GM12878 (cell line): Measurements from ENCODE around the gene PAEP. TPM values are rescaled to one million over a fixed set of nuclear protein-coding genes. Genes with fewer than 3 reads are reported as not detected.

Experiments used
- ATAC-seq: fragments of 200-7000 bp; cut with Tn5 transposase; 3 replicates; pipeline ENCODE4 v1.9.1; 2020; ENCODE audit warnings: mild to moderate bottlenecking, moderate library complexity
- BruUV-seq: library from RNA; stranded (reverse); fragments of 400-500 nt; replicated peaks from 2 replicates; lab custom pipeline; 2021; lab: Mats Ljungman, UMichigan
- CTCF ChIA-PET: fragments of 300-600 bp; sonication (Branson Sonifier 250); formaldehyde crosslinking; extraction: SDS; loops from one replicate; lab custom pipeline; 2021; ENCODE audit warnings: inconsistent platforms; lab: Yijun Ruan, JAX
- POLR2A ChIA-PET: fragments of 350-600 bp; formaldehyde crosslinking; extraction: SDS; loops from one replicate; lab custom pipeline; 2021; ENCODE audit warnings: inconsistent platforms; lab: Charles Lee
- RAD21 ChIA-PET: fragments of 300-600 bp; sonication (Branson Sonifier 250); formaldehyde crosslinking; loops from one replicate; lab custom pipeline; 2023; ENCODE audit warnings: antibody characterized with exemption; ENCODE audit not compliant: unreplicated experiment; lab: Charles Lee
- SMC1A ChIA-PET: fragments of 300-600 bp; sonication (Branson Sonifier 250); formaldehyde crosslinking; loops from one replicate; lab custom pipeline; 2023; ENCODE audit not compliant: unreplicated experiment, uncharacterized antibody; lab: Charles Lee
- DNase-seq: peaks from one replicate; pipeline ENCODE4 v3.0.0-alpha.2; 2011; ENCODE audit warnings: low read depth, low spot score
- FAIRE-seq: peaks from 3 replicates; lab custom pipeline; 2011; peaks lifted over from hg19 to GRCh38; lab: Jason Lieb, UNC
- H2AFZ ChIP-seq: 2 replicates; pipeline ENCODE4 v1.6.0; 2011; ENCODE audit warnings: low read depth, low read length, control low read depth; ENCODE audit not compliant: control insufficient read depth
- H3K27ac ChIP-seq: 2 replicates; pipeline ENCODE4 v1.5.1; 2011; ENCODE audit warnings: control low read depth; ENCODE audit not compliant: control insufficient read depth, insufficient read depth
- H3K27me3 ChIP-seq, 2 experiments: replicated peaks in 1 of 2; 2 replicates each; pipeline versions ENCODE4 v1.6.0 to v1.6.1; 2011; ENCODE audit warnings: low read length in 1 of 2; ENCODE audit not compliant: control insufficient read depth in 2 of 2, insufficient read depth in 2 of 2
- H3K36me3 ChIP-seq, 2 experiments: 2 replicates each; pipeline ENCODE4 v1.5.1; 2011; ENCODE audit warnings: low read length in 1 of 2; ENCODE audit not compliant: control insufficient read depth in 2 of 2, insufficient read depth in 2 of 2
- H3K4me1 ChIP-seq: 2 replicates; pipeline ENCODE4 v1.6.1; 2011; ENCODE audit warnings: mild to moderate bottlenecking, low read length, moderate library complexity, mixed read lengths; ENCODE audit not compliant: control insufficient read depth, insufficient read depth
- H3K4me2 ChIP-seq: 2 replicates; pipeline ENCODE4 v1.6.0; 2011; ENCODE audit warnings: control low read depth; ENCODE audit not compliant: control insufficient read depth, insufficient read depth
- H3K4me3 ChIP-seq: fragments of 200-600 bp; sonication (generic); 2 replicates; pipeline ENCODE4 v1.5.1; 2016
- H3K79me2 ChIP-seq: 2 replicates; pipeline ENCODE4 v1.6.0; 2011; ENCODE audit warnings: low read length; ENCODE audit not compliant: control insufficient read depth, insufficient read depth
- H3K9ac ChIP-seq: 2 replicates; pipeline ENCODE4 v1.8.0; 2011; ENCODE audit warnings: low read length, control low read depth, mixed read lengths; ENCODE audit not compliant: control insufficient read depth, insufficient read depth
- H3K9me3 ChIP-seq: replicated peaks from 3 replicates; pipeline ENCODE4 v1.5.1; 2011; ENCODE audit warnings: mild to moderate bottlenecking, low read length; ENCODE audit not compliant: control insufficient read depth, insufficient read depth
- H4K20me1 ChIP-seq: 2 replicates; pipeline ENCODE4 v1.6.0; 2011; ENCODE audit not compliant: control insufficient read depth, insufficient read depth
- BCLAF1 ChIP-seq: fragments of 450-650 bp; IDR thresholded peaks from 2 replicates; pipeline ENCODE4 v1.6.1; 2017; ENCODE audit warnings: antibody characterized with exemption, mild to moderate bottlenecking, moderate library complexity
- E2F4 ChIP-seq: IDR thresholded peaks from 2 replicates; pipeline ENCODE4 v1.6.1; 2012; ENCODE audit warnings: low read depth, low read length, improper control_type of control experiment
- EGR1 ChIP-seq, 2 experiments: IDR thresholded peaks; 1 replicate in 1 of 2; 2 replicates in 1 of 2; pipeline ENCODE4 v1.6.1; 2011 to 2012; ENCODE audit warnings: low read depth in 2 of 2, low read length in 2 of 2, borderline replicate concordance in 1 of 2, mild to moderate bottlenecking in 1 of 2, moderate library complexity in 1 of 2
- EZH2 ChIP-seq: IDR thresholded peaks from 2 replicates; pipeline ENCODE4 v1.6.1; 2012; ENCODE audit warnings: low read depth, mild to moderate bottlenecking, control low read depth, inconsistent platforms, low read length, borderline replicate concordance; ENCODE audit not compliant: control insufficient read depth
- IKZF1 ChIP-seq: fragments of 450-650 bp; conservative IDR thresholded peaks from 2 replicates; pipeline ENCODE4 v1.6.1; 2017; ENCODE audit warnings: antibody characterized with exemption, mild to moderate bottlenecking
- IKZF2 ChIP-seq, 2 experiments: fragments of 450-650 bp; IDR thresholded peaks; 2 replicates each; pipeline ENCODE4 v1.6.1; 2017; ENCODE audit warnings: mild to moderate bottlenecking in 2 of 2, moderate library complexity in 2 of 2
- MLLT1 ChIP-seq: fragments of 450-650 bp; IDR thresholded peaks from 2 replicates; pipeline ENCODE4 v1.6.1; 2016; ENCODE audit warnings: mild to moderate bottlenecking
- MXI1 ChIP-seq: fragments of 150-350 bp; IDR thresholded peaks from 2 replicates; pipeline ENCODE4 v1.6.1; 2011; ENCODE audit warnings: low read depth, mild to moderate bottlenecking, inconsistent platforms, low read length, improper control_type of control experiment
- NR2F1 ChIP-seq: fragments of 450-650 bp; conservative IDR thresholded peaks from 2 replicates; pipeline ENCODE4 v1.6.1; 2017; ENCODE audit warnings: mild to moderate bottlenecking
- NRF1 ChIP-seq: conservative IDR thresholded peaks from 2 replicates; pipeline ENCODE4 v1.6.1; 2011; ENCODE audit warnings: mild to moderate bottlenecking, low read depth, low read length, improper control_type of control experiment
- PML ChIP-seq: IDR thresholded peaks from 2 replicates; pipeline ENCODE4 v1.6.1; 2012; ENCODE audit warnings: low read length, inconsistent platforms
- POLR2A ChIP-seq: IDR thresholded peaks from 2 replicates; pipeline ENCODE4 v1.6.1; 2011; ENCODE audit warnings: low read depth, mild to moderate bottlenecking, low read length
- POLR2AphosphoS5 ChIP-seq: IDR thresholded peaks from 2 replicates; pipeline ENCODE4 v1.6.1; 2011; ENCODE audit warnings: mild to moderate bottlenecking, low read length, inconsistent platforms
- POU2F2 ChIP-seq: IDR thresholded peaks from 3 replicates; pipeline ENCODE4 v1.6.1; 2011; ENCODE audit warnings: low read depth, mild to moderate bottlenecking, low read length, borderline replicate concordance
- RAD51 ChIP-seq: fragments of 450-650 bp; IDR thresholded peaks from 2 replicates; pipeline ENCODE4 v1.6.1; 2016; ENCODE audit warnings: moderate library complexity, mild to moderate bottlenecking, inconsistent platforms
- SMAD1 ChIP-seq: fragments of 450-650 bp; IDR thresholded peaks from 2 replicates; pipeline ENCODE4 v1.6.1; 2018; ENCODE audit warnings: mild to moderate bottlenecking, low read depth; ENCODE audit not compliant: partially characterized antibody
- USF1 ChIP-seq: IDR thresholded peaks from 2 replicates; pipeline ENCODE4 v1.6.1; 2011; ENCODE audit warnings: borderline replicate concordance, low read depth, mild to moderate bottlenecking, moderate library complexity, mixed read lengths, low read length; ENCODE audit not compliant: insufficient read depth; ENCODE audit errors: extremely low read length
- ZNF24 ChIP-seq: fragments of 450-650 bp; IDR thresholded peaks from 2 replicates; pipeline ENCODE4 v1.6.1; 2017; ENCODE audit warnings: antibody characterized with exemption, mild to moderate bottlenecking
- ZNF384 ChIP-seq: IDR thresholded peaks from 2 replicates; pipeline ENCODE4 v1.6.1; 2012; ENCODE audit warnings: low read depth, mild to moderate bottlenecking, low read length, improper control_type of control experiment, borderline replicate concordance
- ZNF622 ChIP-seq: fragments of 450-650 bp; IDR thresholded peaks from 2 replicates; pipeline ENCODE4 v1.6.1; 2017; ENCODE audit warnings: mild to moderate bottlenecking, inconsistent platforms
- WGBS: methylation state at CpG from one replicate; pipeline ENCODE4 v1.1.6; 2016; ENCODE audit warnings: low lambda C conversion rate; ENCODE audit not compliant: insufficient replicate concordance, insufficient coverage; ENCODE audit errors: missing lambda C conversion rate; 5-methylcytosine and 5-hydroxymethylcytosine counted together
- in situ Hi-C: fragments of 300-500 bp; cut with MboI; formaldehyde crosslinking; loops from 9 replicates; pipeline ENCODE4 v1.14.3; 2018; ENCODE audit warnings: mixed read lengths
- intact Hi-C: fragments of 100-400 bp; cut with micrococcal nuclease; formaldehyde crosslinking; loops from one replicate; pipeline ENCODE4 v1.14.2; 2022; ENCODE audit not compliant: unreplicated experiment
- polyA plus RNA-seq, 11 experiments: library from polyadenylated mRNA; depleted of rRNA in 4 of 11; unstranded in 6 of 11; stranded (reverse) in 5 of 11; fragments of >200 nt; fragmentation: Nextera tagmentation in 4 of 11; fragmentation: Illumina TruSeq in 1 of 11; extraction: Ambion mirVana in 4 of 11; extraction: Trizol in 1 of 11; gene quantifications; 1 replicate in 1 of 11; 2 replicates in 10 of 11; pipeline versions ENCODE4 v1.2.1 to v1.2.3, GENCODE V29; 2011 to 2016; ENCODE audit warnings: inconsistent platforms in 2 of 11, missing spikeins in 2 of 11, low read depth in 1 of 11
- total RNA-seq, 4 experiments: library from RNA; depleted of rRNA in 3 of 4; stranded (reverse); fragments of >200 nt in 3 of 4; fragmentation: Illumina TruSeq in 1 of 4; extraction: Trizol in 1 of 4; gene quantifications; 2 replicates each; pipeline versions ENCODE4 v1.2.1 to v1.2.3, GENCODE V29; 2013 to 2021

The PAEP gene
- total and polyA plus RNA-seq, 10 of the 15 experiments (the other 5 are each of a cell fraction or from before 2014, with no cell fraction given), result not detected

GRCh38 chr9:135550344-135550918 is 11.1 kb upstream of the PAEP start:
- no TSS peak for BruUV-seq
- Histone ChIP-seq H3K9ac (no peak overlapping the region), H3K27ac (no peak overlapping the region), H3K4me1 (no peaks in the 10 kb centered on the region), H4K20me1 (no peaks in the 10 kb centered on the region), H3K9me3 (no peaks in the 10 kb centered on the region), H3K27me3 (no peaks in the 10 kb centered on the region), H3K4me3 (no peak overlapping the region), H2AFZ (no peak overlapping the region), H3K36me3 (no peaks in the 10 kb centered on the region), H3K79me2 (no peaks in the 10 kb centered on the region), H3K4me2 (no peak overlapping the region)
- ChIA-PET RAD21 (no interaction called here), CTCF (no interaction called here), POLR2A (no interaction called here), SMC1A (no interaction called here)
- DNase-seq (no peak), ATAC-seq (no peak), FAIRE-seq (no peak)
- no peak for TF ChIP-seq USF1
- TF ChIP-seq EGR1 (IDR thresholded peaks at IDR 0.05; ENCODE audit: borderline replicate concordance in 1 of 2, low read depth in 2 of 2, low read length in 2 of 2), result no peak
- no peak for TF ChIP-seq E2F4
- TF ChIP-seq ZNF622, result no peak
- TF ChIP-seq NR2F1, result no peak
- TF ChIP-seq POLR2AphosphoS5, result no peak
- TF ChIP-seq SMAD1, result no peak
- no peak for TF ChIP-seq EZH2
- no peak for TF ChIP-seq ZNF384
- TF ChIP-seq IKZF1, result no peak
- no peak for TF ChIP-seq BCLAF1
- TF ChIP-seq POLR2A, result no peak
- TF ChIP-seq IKZF2 (IDR thresholded peaks at IDR 0.05), result no peak
- no peak for TF ChIP-seq POU2F2
- no peak for TF ChIP-seq PML
- TF ChIP-seq MLLT1, result no peak
- TF ChIP-seq ZNF24, result no peak
- TF ChIP-seq MXI1, result no peak
- no peak for TF ChIP-seq RAD51
- no peak for TF ChIP-seq NRF1
- intact Hi-C loops, result no loop called here
- 18% methylated on average over 17 of the region's 17 CpGs for WGBS
- in situ Hi-C loops, result no loop called here
